ENCODE results near the gene PLSCR2. TPM values are rescaled to one million over a fixed set of nuclear protein-coding genes. Genes with fewer than 3 reads are reported as not detected.

PLSCR2 gene
- total and polyA plus RNA-seq, 9 of the 15 experiments (the other 6 are each of a cell fraction or from before 2014, with no cell fraction given) = 0.07 to 0.49 (median 0.25) TPM; not detected in 4

DNA sequence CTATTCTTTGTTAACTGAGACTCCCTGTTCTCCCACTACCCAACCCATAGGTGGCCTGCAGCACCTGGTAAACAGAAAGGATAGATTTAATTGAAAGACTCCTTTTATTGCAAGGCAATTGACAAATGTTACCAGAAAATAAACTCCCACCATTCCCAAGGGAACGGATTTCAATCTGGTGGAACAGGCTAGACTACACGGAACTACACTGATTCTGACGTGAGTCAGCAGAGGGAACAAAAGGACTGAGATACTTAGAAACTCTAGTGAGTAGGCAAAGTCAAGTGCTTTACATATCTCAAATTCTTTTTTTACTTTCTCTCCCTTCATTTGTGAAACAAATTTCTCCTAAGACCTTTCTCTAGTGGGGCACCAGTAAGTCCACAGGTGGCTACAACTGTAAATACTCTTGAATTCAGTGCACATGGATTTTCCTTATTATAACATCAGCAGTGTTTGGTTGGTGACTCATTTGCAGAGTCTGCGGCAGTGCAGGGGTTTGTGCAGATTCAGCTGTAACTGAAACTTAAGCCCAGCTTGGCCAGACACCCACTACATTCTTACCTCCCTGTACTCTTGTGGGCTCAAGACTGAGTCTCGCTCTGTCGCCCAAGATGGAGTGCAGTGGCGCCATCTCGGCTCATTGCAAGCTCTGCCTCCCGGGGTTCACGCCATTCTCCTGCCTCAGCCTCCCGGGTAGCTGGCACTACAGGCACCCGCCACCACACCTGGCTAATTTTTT, 34.3 kb upstream of the PLSCR2 start (continued):
- TF ChIP-seq ATF1 (CRISPR knock-in tag; IDR thresholded peaks at IDR 0.05) (no peak), ATF1 (tag; IDR thresholded peaks at IDR 0.05) (no peak), CCAR2 (IDR thresholded peaks at IDR 0.05; ENCODE audit: low read depth, low read length) (no peak), CTBP1 (IDR thresholded peaks at IDR 0.05; ENCODE audit: borderline replicate concordance) (no peak), FOSL1 (tag; conservative IDR thresholded peaks at IDR 0.05) (peak; percentile 75), RAD21 (CRISPR knock-in tag; conservative IDR thresholded peaks at IDR 0.05 in 1 of 2, IDR thresholded peaks at IDR 0.05 in 1 of 2) (0 out of 4 replicates have a peak, but pooled peaks of 1 of the 2 experiments have one; percentile 5), NFE2 (IDR thresholded peaks at IDR 0.05; ENCODE audit: low read depth) (peak; percentile 46; the same call in 1 of the 2 replicates), JUND (IDR thresholded peaks at IDR 0.05; ENCODE audit: borderline replicate concordance, low read depth, low read length) (peak; percentile 63; the same call in 1 of the 2 replicates), JUND (tag; IDR thresholded peaks at IDR 0.05; ENCODE audit: borderline replicate concordance, low read depth, low read length) (peak; percentile 58; the same call in 2 of the 3 replicates), MIER1 (IDR thresholded peaks at IDR 0.05; ENCODE audit: low read depth) (no peak), C11orf30 (IDR thresholded peaks at IDR 0.05; ENCODE audit: low read depth) (peak; percentile 23; the same call in 1 of the 2 replicates)

DNA sequence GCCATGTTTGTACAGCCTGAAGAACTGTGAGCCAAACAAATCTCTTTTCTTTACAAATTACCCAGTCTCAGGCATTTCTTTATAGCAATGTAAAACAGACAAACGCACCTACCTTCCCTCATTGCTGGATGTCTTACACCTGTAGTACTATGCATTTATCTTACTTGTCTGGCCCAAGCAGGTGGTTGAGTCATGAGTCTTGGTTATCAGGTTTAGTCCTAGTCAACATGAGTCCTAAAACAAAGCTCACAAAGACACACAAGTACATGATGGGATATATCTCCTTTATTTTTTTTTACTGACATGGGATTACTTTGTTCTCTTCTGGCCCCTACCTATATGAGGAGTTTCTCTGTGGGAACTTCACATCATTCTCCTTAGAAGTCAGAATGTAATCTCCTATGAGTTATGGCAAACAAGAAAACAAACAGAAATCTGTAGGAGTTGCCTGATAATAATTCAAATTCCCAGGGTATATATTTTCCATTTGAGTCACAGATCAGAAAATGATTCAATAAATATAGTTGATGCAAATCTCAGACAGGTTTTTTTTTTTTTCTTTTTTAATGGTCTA, 33.6 kb upstream of the PLSCR2 start:
- POLR2A ChIA-PET = no interaction called here
- 17% methylated on average over 1 of the region's 1 CpG for WGBS (ENCODE audit: insufficient coverage, low coverage, missing lambda C conversion rate)
- H2AFZ ChIP-seq (ENCODE audit: low read depth, low read length) = no peak overlapping the region; the same call in 1 of the 2 replicates
- H3K4me3 ChIP-seq = no peak overlapping the region
- TF ChIP-seq, protein P1, sequence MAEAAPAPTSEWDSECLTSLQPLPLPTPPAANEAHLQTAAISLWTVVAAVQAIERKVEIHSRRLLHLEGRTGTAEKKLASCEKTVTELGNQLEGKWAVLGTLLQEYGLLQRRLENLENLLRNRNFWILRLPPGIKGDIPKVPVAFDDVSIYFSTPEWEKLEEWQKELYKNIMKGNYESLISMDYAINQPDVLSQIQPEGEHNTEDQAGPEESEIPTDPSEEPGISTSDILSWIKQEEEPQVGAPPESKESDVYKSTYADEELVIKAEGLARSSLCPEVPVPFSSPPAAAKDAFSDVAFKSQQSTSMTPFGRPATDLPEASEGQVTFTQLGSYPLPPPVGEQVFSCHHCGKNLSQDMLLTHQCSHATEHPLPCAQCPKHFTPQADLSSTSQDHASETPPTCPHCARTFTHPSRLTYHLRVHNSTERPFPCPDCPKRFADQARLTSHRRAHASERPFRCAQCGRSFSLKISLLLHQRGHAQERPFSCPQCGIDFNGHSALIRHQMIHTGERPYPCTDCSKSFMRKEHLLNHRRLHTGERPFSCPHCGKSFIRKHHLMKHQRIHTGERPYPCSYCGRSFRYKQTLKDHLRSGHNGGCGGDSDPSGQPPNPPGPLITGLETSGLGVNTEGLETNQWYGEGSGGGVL (CRISPR knock-in tag; IDR thresholded peaks at IDR 0.05) = no peak
- TF ChIP-seq, protein P2, sequence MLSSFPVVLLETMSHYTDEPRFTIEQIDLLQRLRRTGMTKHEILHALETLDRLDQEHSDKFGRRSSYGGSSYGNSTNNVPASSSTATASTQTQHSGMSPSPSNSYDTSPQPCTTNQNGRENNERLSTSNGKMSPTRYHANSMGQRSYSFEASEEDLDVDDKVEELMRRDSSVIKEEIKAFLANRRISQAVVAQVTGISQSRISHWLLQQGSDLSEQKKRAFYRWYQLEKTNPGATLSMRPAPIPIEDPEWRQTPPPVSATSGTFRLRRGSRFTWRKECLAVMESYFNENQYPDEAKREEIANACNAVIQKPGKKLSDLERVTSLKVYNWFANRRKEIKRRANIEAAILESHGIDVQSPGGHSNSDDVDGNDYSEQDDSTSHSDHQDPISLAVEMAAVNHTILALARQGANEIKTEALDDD (IDR thresholded peaks at IDR 0.05) = peak; percentile 77
- no peak for TF ChIP-seq RCOR1 (IDR thresholded peaks at IDR 0.05; ENCODE audit: borderline replicate concordance in 1 of 2, low read depth in 2 of 2, low read length in 2 of 2)
- H3K9me1 ChIP-seq (ENCODE audit: control insufficient read depth, insufficient read depth, low read length) = no peaks in the 10 kb centered on the region
- BruUV-seq (replicated peaks) = no TSS peak
- H4K20me1 ChIP-seq (replicated peaks; ENCODE audit: control insufficient read depth, insufficient read depth, low read length) = no peaks in the 10 kb centered on the region
- in situ Hi-C loops (cut with MboI) (no loop called here), intact Hi-C loops (cut with micrococcal nuclease) (loop anchor here (1.0 kb wide), 1 partner anchor 74 kb away; no protein-coding TSS in a partner anchor)
- no peak overlapping the region for H3K9ac ChIP-seq (ENCODE audit: insufficient read depth in 1 of 2, low read depth in 2 of 2, low read length in 2 of 2)
- H3K9me3 ChIP-seq (replicated peaks; ENCODE audit: control insufficient read depth, insufficient read depth, low read depth, low read length) = peaks cover 4% of the 10 kb centered on the region
- H3K4me2 ChIP-seq (ENCODE audit: insufficient read depth, low read length) = no peak overlapping the region
- DNase-seq (ENCODE audit: extremely low read depth in 1 of 4, low spot score in 3 of 4) = no peak
- no peak overlapping the region; the same call in 2 of the 3 replicates for H3K27ac ChIP-seq (ENCODE audit: extremely low read depth, low read depth, low read length)
- H3K27me3 ChIP-seq (ENCODE audit: control insufficient read depth in 2 of 2, insufficient read depth in 2 of 2, low read length in 2 of 2) = no peaks in the 10 kb centered on the region
- H3K79me2 ChIP-seq (ENCODE audit: control insufficient read depth, insufficient read depth, low read length) = no peaks in the 10 kb centered on the region
- CTCF ChIA-PET (ENCODE audit: low intra/inter-chr PET ratio) = no interaction called here
- peaks cover 5 to 24% of the 10 kb centered on the region in 2 experiments; a peak in 4 of 5 replicates for H3K4me1 ChIP-seq (replicated peaks in 1 of 2; ENCODE audit: control insufficient read depth in 2 of 2, insufficient read depth in 2 of 2, low read length in 2 of 2)
- ATAC-seq = no peak
- no peaks in the 10 kb centered on the region for H3K36me3 ChIP-seq (ENCODE audit: control insufficient read depth, insufficient read depth, low read length)
- FAIRE-seq = no peak
